ENCODE data around the gene CCDC188. TPM values are rescaled to one million over a fixed set of nuclear protein-coding genes. Genes with fewer than 3 reads are reported as not detected.

CCDC188 gene
- total RNA-seq, 1 experiment from 2014 or later: not detected

DNA sequence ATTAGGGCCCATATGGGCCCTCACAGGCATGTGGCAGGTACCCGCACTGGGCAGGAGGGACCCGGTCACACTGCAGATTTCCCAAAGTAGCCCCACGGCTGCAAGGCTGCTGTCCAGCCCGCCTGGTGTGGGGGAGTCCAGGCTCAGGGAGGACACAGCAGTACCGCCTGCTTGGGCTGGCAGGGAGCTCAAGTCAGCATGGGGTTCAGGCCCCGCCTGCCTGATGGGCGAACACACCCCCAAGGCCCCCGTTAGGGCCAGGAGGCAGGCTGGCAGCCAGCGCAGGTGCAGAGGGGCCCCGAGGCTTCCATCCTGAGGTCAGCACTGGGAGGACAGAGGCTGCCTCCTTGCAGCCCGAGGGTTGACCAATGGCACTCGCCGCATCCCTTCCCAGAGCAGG, 13.7 kb downstream of the CCDC188 start:
- no peak for ATAC-seq
- no peak for DNase-seq
- peaks cover 56% of the 10 kb centered on the region for H3K79me2 ChIP-seq (ENCODE audit: low read length)
- no peak overlapping the region for H3K27ac ChIP-seq (ENCODE audit: low read length)
- no peaks in the 10 kb centered on the region for H4K20me1 ChIP-seq (ENCODE audit: low read length)
- no peak overlapping the region for H3K9ac ChIP-seq (ENCODE audit: low read length)
- TF ChIP-seq, protein P1, sequence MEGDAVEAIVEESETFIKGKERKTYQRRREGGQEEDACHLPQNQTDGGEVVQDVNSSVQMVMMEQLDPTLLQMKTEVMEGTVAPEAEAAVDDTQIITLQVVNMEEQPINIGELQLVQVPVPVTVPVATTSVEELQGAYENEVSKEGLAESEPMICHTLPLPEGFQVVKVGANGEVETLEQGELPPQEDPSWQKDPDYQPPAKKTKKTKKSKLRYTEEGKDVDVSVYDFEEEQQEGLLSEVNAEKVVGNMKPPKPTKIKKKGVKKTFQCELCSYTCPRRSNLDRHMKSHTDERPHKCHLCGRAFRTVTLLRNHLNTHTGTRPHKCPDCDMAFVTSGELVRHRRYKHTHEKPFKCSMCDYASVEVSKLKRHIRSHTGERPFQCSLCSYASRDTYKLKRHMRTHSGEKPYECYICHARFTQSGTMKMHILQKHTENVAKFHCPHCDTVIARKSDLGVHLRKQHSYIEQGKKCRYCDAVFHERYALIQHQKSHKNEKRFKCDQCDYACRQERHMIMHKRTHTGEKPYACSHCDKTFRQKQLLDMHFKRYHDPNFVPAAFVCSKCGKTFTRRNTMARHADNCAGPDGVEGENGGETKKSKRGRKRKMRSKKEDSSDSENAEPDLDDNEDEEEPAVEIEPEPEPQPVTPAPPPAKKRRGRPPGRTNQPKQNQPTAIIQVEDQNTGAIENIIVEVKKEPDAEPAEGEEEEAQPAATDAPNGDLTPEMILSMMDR (conservative IDR thresholded peaks at IDR 0.05; ENCODE audit: low read depth, low read length): no peak
- TF ChIP-seq EZH2 (IDR thresholded peaks at IDR 0.05; ENCODE audit: low read length, unreplicated experiment) (no peak), EZH2phosphoT487 (IDR thresholded peaks at IDR 0.05; ENCODE audit: borderline replicate concordance, low read length) (no peak)
- ChIA-PET CTCF (no interaction called here), POLR2A (ENCODE audit: unreplicated experiment) (no interaction called here)
- H2AFZ ChIP-seq (ENCODE audit: low read length): no peak overlapping the region
- intact Hi-C loops (cut with micrococcal nuclease): no loop called here
- no TSS peak for BruUV-seq (replicated peaks)
- H3K4me2 ChIP-seq (ENCODE audit: low read length): no peak overlapping the region
- H3K27me3 ChIP-seq (ENCODE audit: low read length): no peaks in the 10 kb centered on the region
- no peaks in the 10 kb centered on the region for H3F3A ChIP-seq (ENCODE audit: low read length, unreplicated experiment)
- H3K9me3 ChIP-seq (ENCODE audit: low read length): no peaks in the 10 kb centered on the region
- no peak overlapping the region for H3K4me3 ChIP-seq (ENCODE audit: low read length)
- peaks cover 7% of the 10 kb centered on the region; the same call in 1 of the 2 replicates for H3K4me1 ChIP-seq (ENCODE audit: insufficient read depth, low read length)
- no peaks in the 10 kb centered on the region for H3K9me2 ChIP-seq (replicated peaks; ENCODE audit: low read length)
- no peaks in the 10 kb centered on the region for H3K36me3 ChIP-seq (ENCODE audit: low read depth, low read length)

DNA sequence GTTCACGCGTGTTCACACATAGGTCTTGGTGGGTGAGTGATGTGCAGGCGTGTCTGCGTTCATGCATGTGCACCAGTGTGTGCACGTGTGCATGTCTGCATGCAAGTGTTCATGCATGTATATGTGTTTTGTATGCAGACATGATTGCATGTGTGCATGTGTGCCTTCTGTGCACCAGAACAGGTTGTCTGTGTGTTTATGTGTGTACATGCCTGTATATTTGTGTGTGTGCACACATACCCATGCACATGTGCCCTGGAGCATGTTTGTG, 14.3 kb downstream of the CCDC188 start:
- Histone ChIP-seq H3K4me1 (ENCODE audit: insufficient read depth, low read length) (peaks cover 7% of the 10 kb centered on the region; the same call in 1 of the 2 replicates), H3K9ac (ENCODE audit: low read length) (no peak overlapping the region), H3K27me3 (ENCODE audit: low read length) (no peaks in the 10 kb centered on the region), H3K4me3 (ENCODE audit: low read length) (no peak overlapping the region), H3K4me2 (ENCODE audit: low read length) (no peak overlapping the region), H3K27ac (ENCODE audit: low read length) (no peak overlapping the region), H3F3A (ENCODE audit: low read length, unreplicated experiment) (no peaks in the 10 kb centered on the region), H4K20me1 (ENCODE audit: low read length) (no peaks in the 10 kb centered on the region), H3K36me3 (ENCODE audit: low read depth, low read length) (no peaks in the 10 kb centered on the region), H3K79me2 (ENCODE audit: low read length) (peaks cover 57% of the 10 kb centered on the region), H3K9me2 (replicated peaks; ENCODE audit: low read length) (no peaks in the 10 kb centered on the region), H2AFZ (ENCODE audit: low read length) (no peak overlapping the region), H3K9me3 (ENCODE audit: low read length) (no peaks in the 10 kb centered on the region)
- TF ChIP-seq EZH2phosphoT487 (IDR thresholded peaks at IDR 0.05; ENCODE audit: borderline replicate concordance, low read length): no peak
- TF ChIP-seq, protein P1 (conservative IDR thresholded peaks at IDR 0.05; ENCODE audit: low read depth, low read length): no peak
- DNase-seq (no peak), ATAC-seq (no peak)
- BruUV-seq (replicated peaks): no TSS peak
- ChIA-PET POLR2A (ENCODE audit: unreplicated experiment) (no interaction called here), CTCF (no interaction called here)
- intact Hi-C loops (cut with micrococcal nuclease): no loop called here

DNA sequence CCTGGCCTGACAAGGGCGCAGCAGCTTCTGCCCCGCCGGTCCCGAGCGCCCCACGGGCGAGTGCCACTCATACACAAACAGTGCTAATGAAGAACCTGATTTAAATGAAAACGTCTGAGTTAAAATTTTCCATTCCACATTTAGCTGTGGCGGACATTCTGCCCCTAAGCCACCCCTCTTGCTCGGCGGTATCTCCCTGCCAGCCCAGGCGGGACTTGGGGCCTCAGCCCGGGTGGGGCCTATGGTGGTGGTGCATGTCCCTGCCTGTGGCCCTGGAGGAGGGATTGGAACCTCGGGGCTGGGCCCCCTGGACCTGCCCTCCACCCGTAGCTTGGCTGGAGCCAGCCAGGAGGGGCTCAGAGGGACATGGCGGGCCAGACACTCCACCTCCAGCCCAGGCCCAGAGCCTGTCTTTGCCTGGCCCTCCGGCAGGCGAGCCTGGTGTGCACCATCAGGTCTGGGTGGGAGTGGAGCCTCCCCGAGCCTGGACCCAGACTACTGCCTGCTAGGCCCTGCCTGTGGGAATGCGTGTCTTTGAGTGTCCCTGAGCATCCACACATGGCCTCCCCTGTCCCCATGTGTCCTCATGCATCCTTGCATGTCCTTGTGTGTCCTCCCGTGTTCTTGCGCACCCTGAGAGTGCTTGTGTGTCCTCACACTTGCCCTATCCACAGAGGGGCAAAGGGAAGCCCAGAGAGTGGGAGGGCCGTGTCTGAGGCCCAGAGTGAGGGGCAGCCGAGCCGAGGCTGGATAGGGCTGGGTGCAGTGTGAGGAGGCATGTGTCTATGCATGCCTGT, 14.9 kb downstream of the CCDC188 start:
- Histone ChIP-seq H3K4me1 (ENCODE audit: insufficient read depth, low read length) (peaks cover 7% of the 10 kb centered on the region; the same call in 1 of the 2 replicates), H3K27me3 (ENCODE audit: low read length) (no peaks in the 10 kb centered on the region), H3K79me2 (ENCODE audit: low read length) (peaks cover 57% of the 10 kb centered on the region), H3K36me3 (ENCODE audit: low read depth, low read length) (no peaks in the 10 kb centered on the region), H4K20me1 (ENCODE audit: low read length) (no peaks in the 10 kb centered on the region), H3K27ac (ENCODE audit: low read length) (no peak overlapping the region), H3K9ac (ENCODE audit: low read length) (no peak overlapping the region), H3K9me2 (replicated peaks; ENCODE audit: low read length) (no peaks in the 10 kb centered on the region), H3K9me3 (ENCODE audit: low read length) (no peaks in the 10 kb centered on the region), H3F3A (ENCODE audit: low read length, unreplicated experiment) (no peaks in the 10 kb centered on the region), H3K4me3 (ENCODE audit: low read length) (no peak overlapping the region), H2AFZ (ENCODE audit: low read length) (no peak overlapping the region), H3K4me2 (ENCODE audit: low read length) (no peak overlapping the region)
- DNase-seq (no peak), ATAC-seq (no peak)
- ChIA-PET POLR2A (ENCODE audit: unreplicated experiment) (no interaction called here), CTCF (no interaction called here)
- TF ChIP-seq, protein P1 (conservative IDR thresholded peaks at IDR 0.05; ENCODE audit: low read depth, low read length): no peak
- TF ChIP-seq EZH2phosphoT487 (IDR thresholded peaks at IDR 0.05; ENCODE audit: borderline replicate concordance, low read length): no peak
- TF ChIP-seq EZH2 (IDR thresholded peaks at IDR 0.05; ENCODE audit: low read length, unreplicated experiment): no peak
- intact Hi-C loops (cut with micrococcal nuclease): no loop called here
- no TSS peak for BruUV-seq (replicated peaks)

Data from PC-3 (cell line).